CD8-positive, alpha-beta memory T cell (primary cell): Measurements from ENCODE around the gene BABAM1. TPM values are rescaled to one million over a fixed set of nuclear protein-coding genes. Genes with fewer than 3 reads are reported as not detected.
A peak's percentile ranks its signal among the peaks of the same experiment; 100 is the strongest.
"Not testable (repeated sequence)": the region's sequence is repeated elsewhere in the genome, so short reads cannot be mapped to it uniquely, and the experiment has no call there.

Experiments used
- CTCF ChIA-PET: fragments of 350-600 bp; sonication (Branson Sonifier 250); formaldehyde crosslinking; loops from one replicate; lab custom pipeline; 2021; ENCODE audit warnings: antibody characterized with exemption; lab: Charles Lee
- POLR2A ChIA-PET: fragments of 350-600 bp; sonication (Branson Sonifier 250); formaldehyde crosslinking; loops from one replicate; lab custom pipeline; 2021; ENCODE audit warnings: antibody characterized with exemption; lab: Charles Lee
- DNase-seq, 5 donors: peaks; one replicate each; pipeline versions ENCODE4 v3.0.0 to v3.0.0-alpha.2; 2020 to 2022; ENCODE audit warnings: mixed read lengths in 1 of 5
- H3K27ac ChIP-seq: one replicate; pipeline ENCODE4 v1.7.0; 2013; ENCODE audit warnings: low read depth, mild to moderate bottlenecking, low read length, moderate library complexity
- H3K27me3 ChIP-seq: 2 replicates; pipeline ENCODE4 v1.7.0; 2013; ENCODE audit warnings: low read length, mild to moderate bottlenecking; ENCODE audit not compliant: insufficient read depth, poor library complexity, severe bottlenecking
- H3K36me3 ChIP-seq: 2 replicates; pipeline ENCODE4 v1.7.0; 2013; ENCODE audit warnings: mild to moderate bottlenecking, low read length, moderate library complexity; ENCODE audit not compliant: insufficient read depth
- H3K4me1 ChIP-seq: 2 replicates; pipeline ENCODE4 v1.7.0; 2013; ENCODE audit warnings: mild to moderate bottlenecking, low read length, moderate library complexity; ENCODE audit not compliant: insufficient read depth
- H3K4me3 ChIP-seq: 2 replicates; pipeline ENCODE4 v1.7.0; 2013; ENCODE audit warnings: mild to moderate bottlenecking, low read length
- H3K9me3 ChIP-seq: 2 replicates; pipeline ENCODE4 v1.7.0; 2013; ENCODE audit warnings: mild to moderate bottlenecking, low read length
- H3K27ac Mint-ChIP-seq, 8 donors: one replicate each; pipeline ENCODE4 v1.8.0; 2020 to 2021; ENCODE audit warnings: mixed read lengths in 8 of 8, mild to moderate bottlenecking in 6 of 8, inconsistent platforms in 3 of 8, moderate library complexity in 3 of 8
- H3K27me3 Mint-ChIP-seq, 2 donors: one replicate each; pipeline ENCODE4 v1.8.0; 2020 to 2021; ENCODE audit warnings: mixed read lengths in 2 of 2, mild to moderate bottlenecking in 1 of 2, moderate library complexity in 1 of 2
- H3K36me3 Mint-ChIP-seq, 3 donors: one replicate each; pipeline ENCODE4 v1.8.0; 2020 to 2021; ENCODE audit warnings: mixed read lengths in 3 of 3, inconsistent platforms in 1 of 3, mild to moderate bottlenecking in 1 of 3
- H3K4me1 Mint-ChIP-seq, 3 donors: one replicate each; pipeline ENCODE4 v1.8.0; 2020 to 2021; ENCODE audit warnings: mixed read lengths in 3 of 3, inconsistent platforms in 1 of 3, mild to moderate bottlenecking in 1 of 3
- H3K4me3 Mint-ChIP-seq, 7 donors: one replicate each; pipeline ENCODE4 v1.8.0; 2020 to 2021; ENCODE audit warnings: mixed read lengths in 7 of 7, mild to moderate bottlenecking in 6 of 7, moderate library complexity in 4 of 7, inconsistent platforms in 2 of 7
- H3K9me3 Mint-ChIP-seq, 5 donors: one replicate each; pipeline ENCODE4 v1.8.0; 2020 to 2022; ENCODE audit warnings: mixed read lengths in 5 of 5, mild to moderate bottlenecking in 3 of 5, moderate library complexity in 2 of 5, inconsistent platforms in 1 of 5
- polyA plus RNA-seq: library from polyadenylated mRNA; unstranded; fragments of 300-500 nt; fragmentation: Illumina TruSeq; gene quantifications from one replicate; pipeline ENCODE4 v1.2.3, GENCODE V29; 2021
- total RNA-seq, 2 experiments: library from RNA; stranded (reverse); gene quantifications; one replicate each; pipeline ENCODE4 v1.2.3, GENCODE V29; 2021

Gene BABAM1
- total and polyA plus RNA-seq, 3 experiments from 2014 or later: 114 to 132 (median 124) TPM

GRCh38 chr19:17264641-17264979 lies 2.6 kb upstream of the BABAM1 start, which contains the start of gene USHBP1:
Gene USHBP1, minus strand, starts transcription at chr19:17264745. Its CDS starts 446 bp downstream, at chr19:17264299.
- Histone ChIP-seq H3K4me3 (no peak within 1 kb of the TSS), H3K4me1 (peaks cover 21% of the 10 kb centered on the region), H3K9me3 (no peaks in the 10 kb centered on the region), H3K27me3 (no peaks in the 10 kb centered on the region), H3K36me3 (no peaks in the 10 kb centered on the region), H3K27ac (no peak within 1 kb of the TSS)
- Mint-ChIP-seq H3K4me3 (peak within 1 kb of the TSS in 1 of 7 donors; percentile 54), H3K27ac (peak within 1 kb of the TSS in 1 of 8 donors; percentile 83), H3K27me3 (no peaks in the 10 kb centered on the region), H3K36me3 (peaks cover 0 to 15% (median 0%) of the 10 kb centered on the region in 3 donors), H3K9me3 (no peaks in the 10 kb centered on the region), H3K4me1 (peaks cover 23 to 31% (median 25%) of the 10 kb centered on the region in 3 donors)
- POLR2A ChIA-PET: no interaction called here
- no peak for DNase-seq
- CTCF ChIA-PET: interaction anchor here (1.5 to 11.2 kb wide), 4 partner anchors 15 to 29 kb away, joined by 3 to 93 read pairs (median 4); partner anchors contain the start of gene ANKLE1

- Mint-ChIP-seq H3K4me3 (peak overlapping the region in 1 of 7 donors; percentile 56), H3K9me3 (no peaks in the 10 kb centered on the region), H3K27me3 (no peaks in the 10 kb centered on the region), H3K36me3 (peaks cover 0 to 20% (median 2%) of the 10 kb centered on the region in 3 donors), H3K27ac (no peak overlapping the region), H3K4me1 (peaks cover 19 to 26% (median 19%) of the 10 kb centered on the region in 3 donors)
- no peaks in the 10 kb centered on the region for H3K27me3 ChIP-seq
- no peak overlapping the region for H3K27ac ChIP-seq
- H3K36me3 ChIP-seq: peaks cover 2% of the 10 kb centered on the region
- DNase-seq: no peak
- ChIA-PET POLR2A (interaction anchor here (0.7 to 2.2 kb wide), 4 partner anchors 24 to 189 kb away, joined by 4 to 7 read pairs (median 5); partner anchors contain the start of gene OCEL1), CTCF (interaction anchor here (0.7 to 11.2 kb wide), 7 partner anchors 16 to 197 kb away, joined by 3 to 93 read pairs (median 4); partner anchors contain the start of gene ANKLE1)
- H3K4me1 ChIP-seq: peaks cover 21% of the 10 kb centered on the region
- no peak overlapping the region for H3K4me3 ChIP-seq
- H3K9me3 ChIP-seq: no peaks in the 10 kb centered on the region
Measured at GRCh38 chr19:17266026-17266425, 1.2 kb upstream of the BABAM1 start.

GRCh38 chr19:17266589-17266974 lies 661 bp upstream of the BABAM1 start:
- POLR2A ChIA-PET: interaction anchor here (0.5 to 2.2 kb wide), 10 partner anchors 14 to 192 kb away, joined by 3 to 7 read pairs (median 4); partner anchors contain the start of genes DDA1, OCEL1 and USE1
- Histone ChIP-seq H3K27ac (no peak overlapping the region), H3K4me1 (peaks cover 21% of the 10 kb centered on the region), H3K27me3 (no peaks in the 10 kb centered on the region), H3K36me3 (peaks cover 7% of the 10 kb centered on the region), H3K4me3 (no peak overlapping the region), H3K9me3 (no peaks in the 10 kb centered on the region)
- CTCF ChIA-PET: interaction anchor here (0.7 to 11.2 kb wide), 9 partner anchors 17 to 200 kb away, joined by 3 to 93 read pairs (median 3); partner anchors contain the start of genes ABHD8 and ANKLE1
- Mint-ChIP-seq H3K36me3 (peaks cover 0 to 25% (median 5%) of the 10 kb centered on the region in 3 donors), H3K9me3 (no peaks in the 10 kb centered on the region), H3K27me3 (no peaks in the 10 kb centered on the region), H3K4me1 (peaks cover 18 to 25% (median 18%) of the 10 kb centered on the region in 3 donors), H3K4me3 (peak overlapping the region; percentile 77 to 90 (median 83)), H3K27ac (peak overlapping the region; percentile 73 to 92 (median 76))
- no peak for DNase-seq

GRCh38 chr19:17268754-17269153 lies 1.5 kb downstream of the BABAM1 start:
- Histone ChIP-seq H3K27me3 (no peaks in the 10 kb centered on the region), H3K9me3 (no peaks in the 10 kb centered on the region), H3K4me3 (no peak overlapping the region), H3K27ac (no peak overlapping the region), H3K36me3 (peaks cover 11% of the 10 kb centered on the region), H3K4me1 (peaks cover 21% of the 10 kb centered on the region)
- Mint-ChIP-seq H3K4me3 (peak overlapping the region in 5 of 7 donors; percentile 24 to 81 (median 66)), H3K4me1 (peaks cover 16 to 25% (median 18%) of the 10 kb centered on the region in 3 donors), H3K9me3 (no peaks in the 10 kb centered on the region), H3K36me3 (peaks cover 0 to 36% (median 5%) of the 10 kb centered on the region in 3 donors), H3K27me3 (no peaks in the 10 kb centered on the region), H3K27ac (no peak overlapping the region)
- DNase-seq: no peak
- POLR2A ChIA-PET: interaction anchor here (0.7 kb wide), 2 partner anchors 40 to 1178 kb away, joined by 5 to 10 read pairs; no protein-coding TSS in a partner anchor
- CTCF ChIA-PET: no interaction called here

- H3K36me3 ChIP-seq: peaks cover 33% of the 10 kb centered on the region
- H3K4me1 ChIP-seq, H3K4me1 Mint-ChIP-seq, H3K27me3 ChIP-seq, H3K4me3 ChIP-seq, H3K27ac Mint-ChIP-seq, H3K9me3 Mint-ChIP-seq, H3K9me3 ChIP-seq, DNase-seq, H3K4me3 Mint-ChIP-seq, CTCF ChIA-PET, H3K27ac ChIP-seq, H3K27me3 Mint-ChIP-seq: not testable (repeated sequence)
- peaks cover 0 to 66% (median 12%) of the 10 kb centered on the region in 3 donors for H3K36me3 Mint-ChIP-seq
- POLR2A ChIA-PET: interaction anchor here (0.7 kb wide), 1 partner anchor 110 kb away, joined by 4 read pairs; no protein-coding TSS in a partner anchor
Measured at GRCh38 chr19:17274892-17275291, 7.6 kb downstream of the BABAM1 start.

GRCh38 chr19:17275441-17276175 lies 8.4 kb downstream of the BABAM1 start:
- peaks cover 33% of the 10 kb centered on the region for H3K36me3 ChIP-seq
- ChIA-PET CTCF (no interaction called here), POLR2A (interaction anchor here (0.7 kb wide), 1 partner anchor 109 kb away, joined by 4 read pairs; no protein-coding TSS in a partner anchor)
- H3K4me1 ChIP-seq: no peaks in the 10 kb centered on the region
- Mint-ChIP-seq H3K4me1 (peaks cover 0 to 1% (median 0%) of the 10 kb centered on the region in 3 donors), H3K9me3 (no peaks in the 10 kb centered on the region), H3K4me3 (no peak overlapping the region), H3K36me3 (peaks cover 0 to 60% (median 10%) of the 10 kb centered on the region in 3 donors), H3K27ac (peak overlapping the region in 1 of 8 donors; percentile 26), H3K27me3 (no peaks in the 10 kb centered on the region)
- H3K4me3 ChIP-seq: no peak overlapping the region
- H3K27me3 ChIP-seq: no peaks in the 10 kb centered on the region
- no peak overlapping the region for H3K27ac ChIP-seq
- DNase-seq: no peak
- no peaks in the 10 kb centered on the region for H3K9me3 ChIP-seq

GRCh38 chr19:17279436-17279835 lies 12.2 kb downstream of the BABAM1 start:
- H3K4me1 Mint-ChIP-seq: peaks cover 4 to 10% (median 5%) of the 10 kb centered on the region in 3 donors
- H3K36me3 ChIP-seq: peaks cover 15% of the 10 kb centered on the region
- no peak overlapping the region for H3K27ac Mint-ChIP-seq
- no peaks in the 10 kb centered on the region for H3K27me3 ChIP-seq
- no peaks in the 10 kb centered on the region for H3K9me3 ChIP-seq
- no peak overlapping the region for H3K4me3 ChIP-seq
- CTCF ChIA-PET: interaction anchor here (4.5 to 8.8 kb wide), 3 partner anchors 12 to 508 kb away, joined by 23 to 93 read pairs (median 24); partner anchors contain the start of genes BABAM1 and USHBP1
- peak overlapping the region in 2 of 7 donors; percentile 9 to 54 for H3K4me3 Mint-ChIP-seq
- POLR2A ChIA-PET: interaction anchor here (0.8 kb wide), 1 partner anchor 30 kb away, joined by 4 read pairs; the partner anchor contains the start of gene DDA1
- H3K36me3 Mint-ChIP-seq: peaks cover 0 to 38% (median 7%) of the 10 kb centered on the region in 3 donors
- peaks cover 9% of the 10 kb centered on the region for H3K4me1 ChIP-seq
- no peaks in the 10 kb centered on the region for H3K27me3 Mint-ChIP-seq
- DNase-seq: no peak
- H3K9me3 Mint-ChIP-seq: no peaks in the 10 kb centered on the region
- no peak overlapping the region for H3K27ac ChIP-seq
